MV-4-11 (cell line): ENCODE results near the gene RACK1.
"Not testable (repeated sequence)": the region's sequence is repeated elsewhere in the genome, so short reads cannot be mapped to it uniquely, and the experiment has no call there.

Experiments
- DNase-seq: peaks from one replicate; lab custom pipeline; 2025; lab: John Stamatoyannopoulos, UW

RACK1 gene

DNA sequence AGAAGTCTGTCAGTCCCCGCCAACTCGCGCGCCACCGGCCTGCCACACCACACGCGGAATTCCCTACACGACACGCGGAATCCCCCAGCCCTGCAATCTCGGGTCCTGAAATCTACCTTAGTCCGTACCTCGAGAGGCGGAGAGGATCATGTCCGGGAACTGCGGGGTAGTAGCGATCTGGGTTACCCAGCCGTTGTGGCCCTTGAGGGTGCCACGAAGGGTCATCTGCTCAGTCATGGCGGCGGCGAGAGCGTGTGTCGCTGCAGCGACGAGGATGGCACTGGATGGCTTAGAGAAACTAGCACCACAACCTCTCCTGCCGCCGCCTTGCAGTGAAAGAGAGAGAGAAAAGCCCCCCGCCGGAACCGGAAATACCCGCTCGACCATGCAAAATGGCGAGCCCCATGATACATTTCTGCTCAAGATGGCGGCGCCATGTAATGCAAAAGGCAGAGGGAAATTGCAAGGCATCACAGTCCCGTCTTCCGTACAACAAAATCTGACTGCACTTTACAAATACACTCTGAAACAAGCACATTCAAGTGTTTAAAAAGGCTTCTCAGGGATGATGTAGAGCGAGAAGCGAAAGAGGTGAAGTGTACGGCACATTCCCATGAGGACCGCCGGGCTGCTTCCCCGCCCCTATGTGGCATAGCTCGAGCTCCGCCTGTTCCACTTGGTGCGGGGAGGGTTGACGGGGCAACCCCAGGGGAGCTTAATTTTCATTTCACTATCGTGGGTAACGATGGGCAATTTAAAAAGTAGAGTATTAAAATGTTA, at the start of gene RACK1:
TSS of gene RACK1 (minus strand) at position 343 of the 780 bp plus-strand sequence. CDS start at position 237, 106 bp downstream.
- DNase-seq: no peak

GRCh38 chr5:181287331-181287730, 43.6 kb upstream of the RACK1 start:
- not testable (repeated sequence) for DNase-seq

DNA sequence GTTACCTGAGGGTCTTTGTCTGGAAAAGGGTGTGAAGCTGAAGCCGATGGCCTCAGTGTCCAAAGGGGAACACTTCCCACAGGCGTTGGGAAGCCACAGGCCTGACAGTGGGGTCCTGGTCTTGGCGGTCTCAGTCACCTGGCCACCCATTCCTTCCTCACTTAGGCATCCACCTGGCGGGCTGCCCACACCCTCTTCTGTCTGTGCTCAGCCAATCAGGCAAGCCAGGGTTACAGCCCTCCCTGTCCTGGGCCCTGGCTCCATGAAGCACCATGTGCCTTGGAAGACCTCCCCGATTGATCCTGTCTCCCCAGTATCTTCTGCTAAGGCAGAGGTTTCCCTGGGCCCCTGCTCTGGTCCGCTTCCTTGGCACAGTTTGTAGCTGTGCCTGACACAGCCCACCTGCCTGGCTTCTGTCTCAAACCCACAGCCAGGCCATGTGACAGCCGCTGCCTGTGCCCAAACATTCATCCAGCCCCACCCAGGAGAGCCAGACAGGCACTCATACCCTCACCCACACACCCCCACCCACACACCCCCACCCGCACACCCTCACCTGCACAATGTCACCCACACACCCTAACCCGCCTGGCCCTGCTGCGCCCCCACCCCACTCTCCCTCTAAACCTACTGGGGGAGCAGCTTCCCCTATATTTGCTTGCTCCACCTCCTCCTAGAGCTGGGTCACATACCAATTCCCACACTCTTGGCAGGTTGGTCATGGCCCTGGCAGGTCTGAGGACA, 42.4 kb upstream of the RACK1 start:
- not testable (repeated sequence) for DNase-seq

GRCh38 chr5:181283841-181284755, 40.4 kb upstream of the RACK1 start:
- not testable (repeated sequence) for DNase-seq

GRCh38 chr5:181283347-181283746, 39.6 kb upstream of the RACK1 start:
- no peak for DNase-seq

GRCh38 chr5:181282874-181283273, 39.2 kb upstream of the RACK1 start:
- DNase-seq: no peak

DNA sequence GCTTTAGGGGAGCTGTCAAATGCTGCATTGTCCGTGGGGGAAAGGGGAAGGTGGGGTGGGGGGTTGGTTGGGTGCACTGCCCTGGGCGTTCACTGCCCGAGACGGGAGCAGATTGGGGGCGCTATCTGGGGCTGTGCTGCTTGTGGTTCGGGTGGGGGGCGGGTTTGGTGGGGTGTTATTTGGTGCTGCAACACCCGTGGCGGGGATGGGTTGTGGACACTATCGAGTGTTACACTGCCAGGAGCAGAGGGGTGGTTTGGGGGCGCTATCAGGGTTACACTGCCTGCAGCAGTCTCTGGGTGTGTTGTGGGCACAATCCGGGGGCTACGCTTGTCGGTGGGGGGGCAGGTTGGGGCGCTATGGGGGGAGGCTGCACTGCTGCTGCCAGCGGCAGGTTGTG, 38.7 kb upstream of the RACK1 start:
- not testable (repeated sequence) for DNase-seq

DNA sequence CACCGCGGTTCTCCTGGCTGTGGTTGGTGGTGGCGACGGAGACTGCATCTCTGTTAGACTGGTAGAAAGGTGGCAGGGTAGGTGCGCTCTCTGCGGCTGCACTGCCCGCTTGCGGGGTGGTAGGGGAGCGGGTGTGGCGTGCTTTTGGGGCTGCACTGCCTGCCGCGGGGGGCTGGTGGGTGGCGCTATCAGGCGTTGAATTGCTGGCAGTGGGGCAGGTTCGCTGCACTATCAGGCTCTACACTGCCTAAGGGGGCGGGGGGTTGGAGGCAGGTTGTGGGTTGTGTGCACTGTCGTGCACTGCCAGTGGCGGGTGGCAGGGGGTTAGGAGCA, 38.2 kb upstream of the RACK1 start:
- DNase-seq: no peak

DNA sequence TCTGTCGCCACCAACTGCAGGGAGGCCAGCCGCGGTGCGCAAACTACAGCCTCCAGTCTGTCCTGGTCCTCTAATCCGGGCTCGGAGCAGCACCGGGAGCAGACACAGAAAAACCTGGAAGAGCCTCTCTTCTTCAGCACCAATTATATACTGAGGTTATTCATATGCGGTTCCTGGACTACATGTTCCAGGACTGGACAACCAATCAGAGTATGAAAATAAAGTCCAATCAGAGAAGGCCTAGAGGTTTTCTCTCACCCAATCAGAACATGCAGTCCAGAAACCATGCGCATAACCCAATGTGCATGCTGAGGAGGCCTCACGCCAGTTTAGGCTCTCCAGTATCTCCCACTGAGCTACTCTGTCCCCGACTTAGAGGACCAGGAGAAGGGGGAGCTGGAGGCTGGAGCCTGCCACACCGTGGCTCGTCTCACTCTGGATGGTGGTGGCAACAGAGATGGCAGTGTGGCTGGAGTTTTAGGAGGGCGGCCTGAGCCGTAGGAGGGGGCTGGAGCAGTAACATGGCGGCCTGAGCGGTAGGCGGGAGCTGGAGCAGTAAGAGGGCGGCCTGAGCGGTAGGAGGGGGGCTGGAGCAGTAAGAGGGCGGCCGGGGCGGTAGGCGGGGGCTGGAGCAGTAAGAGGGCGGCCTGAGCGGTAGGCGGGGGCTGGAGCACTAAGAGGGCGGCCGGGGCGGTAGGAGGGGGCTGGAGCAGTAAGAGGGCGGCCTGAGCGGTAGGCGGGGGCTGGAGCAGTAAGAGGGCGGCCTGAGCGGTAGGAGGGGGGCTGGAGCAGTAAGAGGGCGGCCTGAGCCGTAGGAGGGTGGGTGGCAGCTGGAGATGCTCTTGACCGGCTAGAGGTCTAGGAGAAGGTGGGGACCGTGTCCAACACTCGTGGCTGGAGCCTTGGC, 37.6 kb upstream of the RACK1 start:
- no peak for DNase-seq

DNA sequence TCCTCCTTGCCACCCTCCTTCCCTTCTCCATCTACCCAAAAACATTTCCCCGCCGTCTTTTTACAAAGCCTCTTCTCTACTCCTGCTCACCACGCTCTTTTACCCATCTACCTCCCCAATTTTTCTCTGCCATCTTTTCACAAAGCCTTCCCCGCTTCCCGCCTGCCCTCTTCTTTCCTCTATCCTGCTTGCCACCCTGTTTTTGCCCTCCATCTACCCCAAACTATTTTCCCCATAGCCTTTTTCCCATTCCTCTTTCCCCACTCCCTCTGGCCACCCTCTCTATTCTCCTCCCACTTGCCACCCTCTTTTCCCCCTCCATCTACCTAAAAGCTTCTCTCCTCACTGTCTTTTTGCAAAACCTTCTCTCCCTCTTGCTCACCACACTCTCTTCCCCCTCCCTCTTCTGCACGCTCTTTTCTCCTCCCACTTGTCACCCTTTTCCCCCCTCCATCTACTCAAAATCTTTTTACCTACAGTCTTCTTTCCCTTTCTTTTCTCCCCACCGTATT, 36.6 kb upstream of the RACK1 start:
- DNase-seq: no peak

DNA sequence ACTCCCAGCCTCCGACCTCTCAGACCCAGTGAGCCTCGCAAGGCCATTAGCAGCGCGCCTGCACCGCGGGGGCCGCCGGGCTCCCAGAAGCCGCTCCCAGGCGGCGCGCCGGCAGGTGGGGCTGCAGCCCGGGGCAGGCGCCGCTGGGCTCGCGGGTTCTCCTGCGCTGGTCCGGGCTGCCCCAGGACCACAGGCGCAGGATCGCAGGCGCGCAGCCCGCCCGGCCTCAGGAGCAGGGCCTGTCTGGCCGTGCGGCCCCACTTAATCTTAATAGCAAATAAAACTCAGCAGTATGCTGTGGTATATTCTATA, 29.7 kb upstream of the RACK1 start:
- DNase-seq: not testable (repeated sequence)

DNA sequence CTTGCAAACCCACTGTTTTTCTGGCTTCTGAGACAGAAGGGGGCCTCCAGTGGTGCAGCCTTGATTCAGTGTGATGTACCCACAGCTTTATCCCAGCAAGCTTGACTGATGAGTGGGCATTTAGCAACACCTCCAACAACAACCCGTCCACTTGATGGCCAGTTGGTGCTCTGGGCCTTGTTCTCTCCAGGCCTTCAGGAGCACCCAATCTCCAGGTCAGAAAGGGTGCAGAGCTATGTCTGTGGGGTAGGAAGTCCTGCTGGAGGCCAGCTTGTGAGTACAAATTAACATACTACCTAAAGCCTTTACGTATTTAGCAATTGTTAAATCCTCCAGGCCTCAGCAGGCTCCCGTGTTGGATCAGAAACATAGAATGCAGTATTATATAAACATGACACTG, 27.4 kb upstream of the RACK1 start:
- DNase-seq: no peak

GRCh38 chr5:181267907-181268306, 24.2 kb upstream of the RACK1 start:
- DNase-seq: not testable (repeated sequence)

DNA sequence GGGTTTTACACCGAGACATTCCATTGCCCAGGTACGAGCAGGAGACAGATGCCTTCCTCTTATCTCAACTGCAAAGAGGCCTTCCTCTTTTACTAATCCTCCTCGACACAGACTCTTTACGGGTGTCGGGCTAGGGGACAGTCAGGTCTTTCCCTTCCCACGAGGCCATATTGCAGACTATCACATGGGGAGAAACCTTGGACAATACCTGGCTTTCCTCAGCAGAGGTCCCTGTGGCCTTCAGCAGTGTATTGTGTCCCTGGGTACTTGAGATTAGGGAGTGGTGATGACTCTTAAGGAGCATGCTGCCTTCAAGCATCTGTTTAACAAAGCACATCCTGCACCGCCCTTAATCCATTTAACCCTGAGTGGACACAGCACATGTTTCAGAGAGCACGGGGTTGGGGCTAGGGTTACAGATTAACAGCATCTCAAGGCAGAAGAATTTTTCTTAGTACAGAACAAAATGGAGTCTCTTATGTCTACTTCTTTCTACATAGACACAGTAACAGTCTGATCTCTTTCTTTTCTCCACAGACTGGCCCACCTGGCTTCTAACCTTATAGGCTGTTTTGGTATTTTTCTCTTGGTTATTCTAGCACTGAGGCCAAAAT, 23.7 kb upstream of the RACK1 start:
- not testable (repeated sequence) for DNase-seq

DNA sequence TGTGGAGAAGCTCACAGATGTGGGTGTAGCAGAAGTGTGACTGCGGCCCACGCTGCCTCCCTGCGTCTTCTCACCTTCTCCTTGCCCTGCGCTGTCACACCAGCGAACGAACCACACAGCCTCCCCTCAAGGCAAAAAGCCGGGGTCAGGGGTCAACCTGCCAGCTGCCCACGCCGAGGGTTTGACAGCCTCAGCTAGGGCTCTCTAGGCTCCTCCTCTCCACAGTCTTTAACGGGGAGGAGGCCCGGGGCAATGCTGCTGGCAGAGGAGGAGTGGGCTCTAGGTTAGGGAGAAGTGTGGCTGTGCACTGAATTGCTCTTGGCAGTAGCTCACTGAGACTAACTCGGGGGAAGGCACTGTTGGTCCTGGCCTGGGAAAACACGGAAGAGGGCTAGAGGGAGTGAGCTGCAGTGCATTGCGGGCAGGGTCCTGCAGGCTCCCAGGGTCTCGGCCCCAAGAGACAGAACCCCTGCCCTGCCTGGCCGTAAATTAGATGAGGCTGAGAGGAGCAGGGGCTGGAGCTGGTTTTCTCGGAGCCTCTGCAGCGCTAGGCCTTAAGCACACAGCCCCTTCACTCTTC, 21.5 kb upstream of the RACK1 start:
- DNase-seq: no peak

GRCh38 chr5:181263633-181264032, 19.9 kb upstream of the RACK1 start:
- no peak for DNase-seq

DNA sequence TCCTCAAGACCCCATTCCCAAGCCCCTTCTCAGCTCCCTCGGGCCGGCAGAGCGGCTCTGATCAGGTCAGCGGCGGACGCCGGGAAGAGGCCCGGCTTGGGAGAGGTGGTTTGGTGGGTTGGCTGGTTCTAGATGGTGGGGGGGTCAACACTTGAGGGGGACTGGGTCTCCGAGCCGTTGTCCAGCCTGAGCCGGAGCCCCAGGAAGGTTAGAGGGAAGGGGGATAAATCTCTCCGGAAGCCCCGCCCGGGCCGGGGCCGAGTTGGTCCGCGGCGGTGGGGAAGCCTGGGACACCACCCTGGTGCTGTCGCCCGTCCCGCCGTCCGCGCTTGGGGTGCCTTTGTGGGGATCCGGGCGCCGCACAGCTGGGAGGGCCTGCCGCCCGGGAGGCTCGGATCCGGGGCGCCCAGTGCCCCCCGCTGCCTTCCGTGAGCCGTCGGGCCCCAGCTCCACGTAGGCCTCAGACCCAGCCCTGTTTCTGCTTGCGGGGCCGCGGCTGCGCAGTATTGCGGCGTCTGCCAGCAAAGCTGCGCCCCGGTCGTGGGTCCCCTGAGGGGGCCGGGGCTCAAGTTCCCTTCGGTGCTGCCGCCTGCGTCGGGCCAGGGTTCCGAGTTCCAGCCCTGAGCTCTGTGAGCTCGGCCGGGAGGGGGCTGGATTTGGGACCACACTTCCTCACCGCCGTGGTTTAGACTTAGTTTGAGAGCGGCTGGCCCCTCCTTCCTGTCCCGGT, 17.8 kb upstream of the RACK1 start:
- DNase-seq: no peak

- DNase-seq: no peak
Measured at GRCh38 chr5:181260720-181261319, 17.1 kb upstream of the RACK1 start, which contains the start of gene TRIM52. Gene TRIM52 (minus strand): TSS chr5:181261143. CDS start chr5:181260813, 330 bp downstream.
